SU-DHL-6 (cell line): ENCODE measurements around the gene PHKB.

Experiments
- EZH2phosphoT487 ChIP-seq: fragments of 200-600 bp; sonication (generic), shearing (Covaris generic); conservative IDR thresholded peaks from 2 replicates; pipeline ENCODE4 v1.6.1; 2018; ENCODE audit warnings: mild to moderate bottlenecking, antibody characterized with exemption, low read length, moderate library complexity, mixed read lengths
- TF ChIP-seq, protein P1 (sequence below): fragments of 200-600 bp; sonication (generic); IDR thresholded peaks from one replicate; pipeline ENCODE4 v1.5.1; 2017; ENCODE audit warnings: antibody characterized with exemption, mild to moderate bottlenecking, low read length, moderate library complexity; ENCODE audit not compliant: insufficient read depth, poor library complexity, severe bottlenecking

DNA sequence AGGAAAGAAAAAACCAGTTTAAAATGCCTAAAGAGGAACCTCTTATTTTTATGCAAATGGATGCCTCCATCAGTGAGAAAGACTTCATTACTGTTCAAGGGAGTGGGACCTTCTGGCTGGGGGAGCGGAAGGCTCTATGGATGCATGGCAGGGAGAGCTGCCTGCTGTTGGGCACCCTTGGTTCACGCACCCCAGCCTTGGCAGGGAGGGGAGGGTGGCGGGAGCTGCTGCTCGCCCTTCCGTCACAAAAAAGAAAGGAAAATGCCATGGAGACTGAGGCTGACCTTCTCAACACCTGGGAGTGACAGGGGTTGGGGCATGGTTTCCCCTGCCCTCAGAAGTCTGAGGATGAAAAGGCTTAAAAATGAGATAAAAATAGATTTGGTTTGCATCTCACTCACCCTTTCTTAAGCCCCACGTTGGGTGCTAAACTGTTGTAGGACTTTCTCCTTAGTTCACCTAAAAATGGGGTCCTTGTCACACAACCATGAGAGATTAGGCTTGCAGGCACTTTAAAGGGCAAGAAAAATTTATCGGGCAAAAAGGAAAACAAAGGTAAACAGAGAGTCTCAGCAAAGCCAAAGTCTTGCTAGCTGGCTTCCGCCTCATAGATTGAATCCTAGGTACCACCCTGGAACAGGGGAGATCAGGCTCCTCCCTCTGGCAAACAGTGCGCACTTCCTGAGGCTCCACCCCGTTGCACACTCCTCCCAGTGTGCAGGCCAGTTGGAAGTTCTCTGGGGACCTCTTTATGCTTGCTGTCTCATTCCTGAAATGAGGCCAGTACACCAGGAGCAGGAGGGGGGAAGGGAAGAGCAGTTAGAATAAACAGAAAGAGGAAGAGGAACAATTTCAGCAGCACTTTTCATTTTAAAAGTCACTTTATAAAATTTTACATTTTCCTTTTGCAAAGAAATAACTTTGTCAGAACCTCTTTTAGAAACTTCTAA is 31.6 kb downstream of the PHKB start:
- TF ChIP-seq EZH2phosphoT487: no peak
- TF ChIP-seq, protein P1, sequence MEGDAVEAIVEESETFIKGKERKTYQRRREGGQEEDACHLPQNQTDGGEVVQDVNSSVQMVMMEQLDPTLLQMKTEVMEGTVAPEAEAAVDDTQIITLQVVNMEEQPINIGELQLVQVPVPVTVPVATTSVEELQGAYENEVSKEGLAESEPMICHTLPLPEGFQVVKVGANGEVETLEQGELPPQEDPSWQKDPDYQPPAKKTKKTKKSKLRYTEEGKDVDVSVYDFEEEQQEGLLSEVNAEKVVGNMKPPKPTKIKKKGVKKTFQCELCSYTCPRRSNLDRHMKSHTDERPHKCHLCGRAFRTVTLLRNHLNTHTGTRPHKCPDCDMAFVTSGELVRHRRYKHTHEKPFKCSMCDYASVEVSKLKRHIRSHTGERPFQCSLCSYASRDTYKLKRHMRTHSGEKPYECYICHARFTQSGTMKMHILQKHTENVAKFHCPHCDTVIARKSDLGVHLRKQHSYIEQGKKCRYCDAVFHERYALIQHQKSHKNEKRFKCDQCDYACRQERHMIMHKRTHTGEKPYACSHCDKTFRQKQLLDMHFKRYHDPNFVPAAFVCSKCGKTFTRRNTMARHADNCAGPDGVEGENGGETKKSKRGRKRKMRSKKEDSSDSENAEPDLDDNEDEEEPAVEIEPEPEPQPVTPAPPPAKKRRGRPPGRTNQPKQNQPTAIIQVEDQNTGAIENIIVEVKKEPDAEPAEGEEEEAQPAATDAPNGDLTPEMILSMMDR: no peak
